Inferior parietal cortex (tissue), 1 donor: Measurements from ENCODE around the gene IDH1.
A peak's percentile ranks its signal among the peaks of the same experiment; 100 is the strongest.
"Not testable (repeated sequence)": the region's sequence is repeated elsewhere in the genome, so short reads cannot be mapped to it uniquely, and the experiment has no call there.

Experiments
- DNase-seq: peaks from one replicate; pipeline ENCODE4 v3.0.0-alpha.2; 2016; ENCODE audit errors: extremely low spot score

The IDH1 gene

DNA sequence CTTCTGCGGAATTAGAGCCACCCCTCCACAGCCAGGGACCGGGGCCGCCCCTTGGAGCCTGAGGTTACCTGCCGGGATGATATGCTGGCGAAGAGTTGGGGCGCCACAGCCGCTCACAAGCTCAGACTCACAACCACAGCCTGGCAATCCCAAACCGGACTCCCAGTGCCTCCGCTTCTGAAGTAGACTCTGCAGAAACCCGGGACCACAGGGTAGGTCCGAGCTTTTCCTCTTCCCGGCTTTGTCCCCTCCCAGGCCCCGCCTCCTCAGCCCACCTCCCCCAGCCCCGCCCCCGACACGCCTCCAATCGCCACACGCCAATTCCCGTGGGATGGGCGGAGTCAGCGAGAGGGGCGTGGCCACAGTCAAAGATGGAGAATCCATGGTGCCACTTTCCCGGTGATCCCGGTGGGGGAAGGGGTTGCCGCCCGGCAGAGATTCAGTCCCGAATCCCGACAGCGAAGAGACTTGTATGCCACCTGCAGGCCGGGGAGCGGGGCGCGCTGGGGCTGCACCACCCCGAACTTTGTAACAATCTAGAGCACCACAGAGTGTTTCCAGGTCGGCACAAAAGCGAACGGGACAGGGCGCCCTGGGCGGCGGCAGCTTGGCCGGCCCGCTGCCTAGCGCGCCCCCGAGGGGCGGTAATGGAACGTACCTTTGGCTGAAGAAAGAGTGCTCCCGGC lies at the start of gene IDH1:
TSS of gene IDH1 (minus strand) at position 201 of the 686 bp plus-strand sequence. CDS start 3,520 bp downstream, outside the sequence.
- DNase-seq = peak; percentile 96

DNA sequence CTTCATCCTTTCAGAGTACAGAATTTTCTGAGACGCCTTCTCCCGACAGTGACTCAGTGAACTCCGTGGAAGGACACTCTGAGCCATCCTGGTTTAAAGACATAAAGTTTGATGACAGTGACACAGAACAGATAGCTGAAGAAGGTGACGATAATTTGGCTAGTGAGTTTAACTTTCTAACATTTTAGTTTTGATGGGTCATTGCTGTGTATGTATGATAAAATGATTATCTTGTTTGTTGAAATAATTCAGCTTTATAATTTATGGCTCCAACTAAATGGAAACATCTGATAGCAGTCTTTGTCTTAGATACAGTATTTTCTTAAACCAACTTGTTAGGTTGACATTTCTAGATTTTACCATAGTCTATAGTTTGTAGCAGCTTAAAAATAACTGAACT lies 49.3 kb upstream of the IDH1 start:
- no peak for DNase-seq

DNA sequence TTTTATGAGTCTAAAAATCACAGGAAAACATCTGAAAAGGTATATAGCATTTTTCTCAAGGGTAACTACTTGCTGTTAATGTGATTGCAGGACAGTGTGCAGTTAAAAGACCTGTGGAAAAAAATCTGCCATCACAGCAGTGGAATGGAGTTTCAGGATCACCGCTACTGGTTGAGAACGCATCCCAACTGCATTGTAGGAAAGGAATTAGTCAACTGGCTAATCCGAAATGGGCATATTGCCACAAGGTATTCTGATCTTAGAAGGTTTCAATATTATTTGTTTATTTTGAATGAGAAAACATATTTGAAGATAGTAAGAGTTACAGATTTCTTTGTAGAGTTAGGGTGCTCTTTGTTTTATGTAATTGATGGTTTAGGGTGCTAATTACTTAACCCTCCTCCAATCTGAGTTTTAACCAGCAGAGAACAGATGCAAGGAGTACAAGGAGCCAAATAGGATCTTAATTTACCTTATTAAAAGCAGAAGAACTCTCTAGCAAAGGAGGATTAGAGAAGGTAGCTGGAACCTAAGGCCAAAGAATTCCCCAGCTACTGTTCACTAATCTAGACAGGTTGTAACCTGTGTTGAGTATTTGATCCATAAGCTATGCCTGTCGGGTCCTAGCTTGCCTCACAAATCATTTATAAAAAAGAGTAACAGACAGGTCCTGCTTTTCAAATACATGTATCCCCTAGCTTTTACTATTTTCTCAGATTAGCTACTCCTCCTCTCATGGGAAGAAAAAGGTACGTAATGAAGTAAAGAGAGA lies 46.2 kb upstream of the IDH1 start:
- DNase-seq = no peak

DNA sequence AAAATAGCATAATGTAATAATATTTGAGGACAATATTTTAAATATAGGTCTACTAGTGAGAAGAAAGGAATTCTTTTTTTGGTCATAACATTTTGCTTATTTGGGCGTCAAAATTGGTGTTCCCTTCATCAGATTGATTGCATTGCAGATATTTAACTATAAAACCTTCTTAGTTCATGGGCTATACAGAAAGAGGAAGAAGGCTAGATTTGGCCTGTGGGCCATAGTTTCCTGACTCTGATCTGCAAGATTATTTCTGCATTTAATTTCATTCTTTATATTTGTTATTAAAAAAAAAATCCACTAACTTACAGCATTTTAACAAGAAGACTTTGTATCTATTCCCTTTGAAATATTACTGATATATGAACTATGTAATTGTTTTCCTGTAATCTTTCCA lies 43.1 kb upstream of the IDH1 start:
- no peak for DNase-seq

DNA sequence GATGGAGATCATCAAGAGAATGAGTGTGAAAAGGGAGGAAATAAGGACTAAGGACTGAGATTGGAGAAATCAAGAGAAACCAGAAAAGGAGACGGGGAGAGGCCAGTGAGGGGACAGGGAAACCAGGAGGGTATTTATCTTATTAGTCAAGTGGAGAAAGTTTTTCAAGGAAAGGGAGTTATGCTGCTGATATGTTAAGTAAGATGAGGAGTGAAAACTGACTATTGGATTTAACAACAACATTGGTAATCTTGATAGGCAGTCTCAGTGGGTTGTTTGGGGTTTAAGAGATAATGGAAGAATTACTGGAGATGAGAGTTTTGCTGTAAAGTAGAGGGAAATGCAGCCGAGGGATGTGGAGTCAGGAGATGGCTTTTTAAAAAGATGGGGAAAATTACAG lies 41.7 kb upstream of the IDH1 start:
- DNase-seq = no peak

DNA sequence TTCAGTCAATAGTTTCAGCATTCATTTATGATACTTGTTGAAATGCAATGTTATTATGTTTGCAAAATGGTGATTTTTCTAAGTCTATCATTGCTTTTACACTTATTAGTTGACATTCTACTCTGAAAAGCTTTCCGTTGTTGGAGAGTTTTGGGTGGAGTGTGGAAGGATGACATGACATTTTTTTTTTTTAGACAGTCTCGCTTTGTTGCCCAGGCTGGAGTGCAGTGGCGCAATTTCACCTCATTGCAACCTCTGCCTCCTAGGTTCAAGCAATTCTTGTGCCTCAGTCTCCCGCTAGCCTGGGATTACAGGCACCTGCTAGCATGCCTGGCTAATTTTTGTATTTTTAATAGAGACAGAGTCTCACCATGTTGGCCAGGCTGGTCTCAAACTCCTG lies 41.0 kb upstream of the IDH1 start:
- DNase-seq = no peak

DNA sequence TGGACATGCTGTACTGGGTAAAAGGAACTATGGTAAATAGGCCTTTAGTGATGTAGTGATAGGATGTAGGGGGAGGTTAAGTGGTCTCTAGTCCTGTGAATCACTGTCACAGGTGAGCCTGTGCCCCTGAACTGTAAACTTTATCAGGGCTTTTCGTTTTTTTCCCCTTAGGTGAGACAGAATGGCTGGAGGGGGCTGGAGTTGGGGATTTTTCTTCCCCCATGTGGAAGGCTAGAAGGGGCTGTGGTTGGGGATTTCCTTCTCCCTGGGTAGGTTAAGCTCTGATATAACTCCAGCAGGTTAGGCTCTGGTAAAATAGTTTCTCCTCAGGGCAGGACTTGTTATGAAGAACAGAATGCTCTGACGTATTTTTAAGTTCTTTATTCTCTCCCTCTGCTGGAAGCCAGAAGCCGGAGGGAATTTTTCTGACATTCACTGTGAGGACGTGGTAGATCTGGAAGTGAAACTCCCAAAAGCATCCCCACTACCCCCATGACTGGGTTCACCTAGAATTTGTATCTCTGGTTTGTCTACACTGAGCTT lies 39.7 kb upstream of the IDH1 start:
- no peak for DNase-seq

DNA sequence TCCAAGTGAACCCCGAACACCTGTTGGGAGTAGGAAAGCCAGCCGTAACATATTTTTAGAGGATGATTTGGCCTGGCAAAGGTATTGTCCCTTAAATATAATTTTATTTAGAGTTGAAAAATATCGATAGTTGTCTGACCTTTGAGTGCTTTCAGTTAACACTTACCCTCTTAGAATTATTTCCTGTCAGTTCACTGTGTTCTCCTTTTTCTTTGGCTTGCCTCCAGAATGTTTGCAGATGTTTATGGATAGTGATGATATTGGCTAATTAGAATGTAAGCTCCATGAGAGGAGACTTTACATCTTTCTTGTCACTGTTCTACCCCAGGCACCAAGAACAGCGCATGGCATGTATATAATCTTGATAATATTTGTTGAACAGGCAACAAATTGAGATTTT lies 31.0 kb upstream of the IDH1 start:
- DNase-seq = no peak

DNA sequence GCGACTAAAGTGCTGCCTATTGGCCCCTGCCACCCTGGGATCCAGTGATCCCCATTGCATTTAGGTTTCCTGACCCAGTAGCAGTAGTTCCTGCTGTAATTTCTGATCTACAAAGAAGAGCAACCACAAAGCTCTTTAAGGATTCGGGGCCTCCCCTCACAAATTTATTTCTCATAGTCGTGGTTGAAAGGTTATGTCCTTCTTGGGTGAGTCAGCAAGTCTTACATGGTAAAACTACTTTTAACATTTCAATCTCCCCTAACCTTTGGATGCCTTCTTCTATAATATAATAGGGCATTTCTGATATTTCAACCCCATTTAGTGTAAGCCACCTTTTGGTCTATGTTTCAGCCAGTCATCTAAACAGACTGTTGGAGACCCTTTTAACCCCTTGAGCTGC lies 26.1 kb upstream of the IDH1 start:
- no peak for DNase-seq

DNA sequence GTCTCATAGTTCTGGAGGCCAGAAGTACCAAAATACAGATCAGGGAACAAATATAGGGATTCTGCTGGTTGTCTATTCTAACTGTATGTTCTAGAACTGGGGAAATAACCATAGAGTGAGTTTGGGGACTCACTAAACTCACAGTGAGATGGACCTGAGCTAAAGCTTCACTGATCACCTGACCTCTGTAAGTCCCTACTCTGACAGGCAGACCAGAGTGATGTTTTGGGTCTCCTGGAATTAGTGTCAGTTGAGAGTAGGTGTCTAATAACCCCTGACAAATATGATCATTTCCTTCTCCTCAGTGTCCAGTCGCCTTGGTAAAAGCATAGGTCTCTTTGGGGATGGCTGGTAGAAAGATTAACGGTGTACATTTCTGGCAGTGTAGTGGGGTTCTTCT lies 25.4 kb upstream of the IDH1 start:
- DNase-seq = no peak

DNA sequence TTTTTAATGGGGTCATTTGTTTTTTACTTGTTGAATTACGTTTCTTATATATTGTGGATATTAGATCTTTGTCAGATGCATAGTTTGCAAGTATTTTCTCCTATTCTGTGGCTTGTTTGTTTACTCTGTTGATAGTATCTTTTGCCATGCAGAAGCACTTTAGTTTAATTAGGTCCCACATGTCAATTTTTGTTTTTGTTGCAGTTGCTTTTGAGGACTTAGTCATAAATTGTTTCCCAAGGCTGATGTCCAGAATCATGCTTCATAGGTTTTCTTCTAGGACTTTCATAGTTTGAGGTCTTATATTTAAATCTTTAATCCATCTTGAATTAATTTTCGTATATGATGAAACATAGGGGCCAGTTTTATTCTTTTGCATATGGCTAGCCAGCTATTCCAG lies 24.4 kb upstream of the IDH1 start:
- DNase-seq = no peak

DNA sequence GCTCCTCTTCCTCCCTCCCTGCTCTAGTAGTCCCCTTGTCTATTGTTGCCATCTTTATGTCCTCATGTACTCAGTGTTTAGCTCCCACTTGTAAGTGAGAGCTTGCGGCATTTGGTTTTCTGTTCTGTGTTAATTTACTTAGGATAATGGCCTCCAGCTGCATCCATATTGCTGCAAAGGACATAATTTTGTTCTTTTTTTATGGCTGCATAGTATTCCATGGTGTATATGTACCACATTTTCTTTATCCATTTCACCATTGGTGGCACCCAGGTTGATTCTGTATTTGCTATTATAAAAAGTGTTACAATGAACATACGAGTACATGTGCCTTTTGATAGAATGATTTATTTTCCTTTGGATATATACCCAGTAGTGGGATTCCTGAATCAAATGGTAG lies 23.7 kb upstream of the IDH1 start:
- DNase-seq = no peak

DNA sequence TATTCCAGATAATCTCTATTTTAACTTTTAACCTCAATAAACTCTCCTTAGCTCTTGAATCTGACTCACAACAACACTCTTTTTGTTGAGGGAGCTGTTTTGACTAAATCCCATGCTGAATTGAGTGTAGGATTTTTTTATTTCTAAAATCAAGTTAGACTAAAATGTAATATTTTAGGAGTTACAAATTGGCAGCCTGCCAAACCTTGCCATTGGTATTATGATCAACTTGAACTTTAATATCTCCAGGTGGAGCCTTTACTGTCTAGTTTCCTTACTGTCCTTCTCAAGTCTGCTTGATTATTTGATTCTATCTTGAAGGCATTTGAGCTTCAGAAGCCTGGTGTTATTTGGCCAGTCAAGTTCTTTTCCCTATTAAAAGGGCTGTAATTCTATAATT lies 19.9 kb upstream of the IDH1 start:
- DNase-seq = no peak

DNA sequence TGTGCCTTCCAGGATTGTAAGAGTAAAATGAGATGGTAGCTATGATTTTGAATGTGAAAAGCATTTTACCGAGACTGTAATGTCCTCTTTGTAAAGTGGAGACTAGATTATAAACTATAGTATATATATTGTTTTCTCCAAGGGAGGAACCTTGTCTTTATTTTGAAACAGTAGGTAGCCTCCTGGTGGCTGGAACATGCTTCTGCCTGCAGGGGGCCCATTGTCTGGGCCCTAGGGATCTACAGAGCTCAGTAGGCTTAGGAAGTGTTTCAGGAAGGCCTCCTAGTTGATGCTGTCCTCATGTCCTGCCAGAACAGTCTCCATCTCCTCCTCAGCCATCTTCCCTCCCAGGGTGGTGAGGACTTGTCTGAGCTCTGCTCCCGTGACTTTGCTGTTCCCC lies 14.2 kb upstream of the IDH1 start:
- DNase-seq = no peak

DNA sequence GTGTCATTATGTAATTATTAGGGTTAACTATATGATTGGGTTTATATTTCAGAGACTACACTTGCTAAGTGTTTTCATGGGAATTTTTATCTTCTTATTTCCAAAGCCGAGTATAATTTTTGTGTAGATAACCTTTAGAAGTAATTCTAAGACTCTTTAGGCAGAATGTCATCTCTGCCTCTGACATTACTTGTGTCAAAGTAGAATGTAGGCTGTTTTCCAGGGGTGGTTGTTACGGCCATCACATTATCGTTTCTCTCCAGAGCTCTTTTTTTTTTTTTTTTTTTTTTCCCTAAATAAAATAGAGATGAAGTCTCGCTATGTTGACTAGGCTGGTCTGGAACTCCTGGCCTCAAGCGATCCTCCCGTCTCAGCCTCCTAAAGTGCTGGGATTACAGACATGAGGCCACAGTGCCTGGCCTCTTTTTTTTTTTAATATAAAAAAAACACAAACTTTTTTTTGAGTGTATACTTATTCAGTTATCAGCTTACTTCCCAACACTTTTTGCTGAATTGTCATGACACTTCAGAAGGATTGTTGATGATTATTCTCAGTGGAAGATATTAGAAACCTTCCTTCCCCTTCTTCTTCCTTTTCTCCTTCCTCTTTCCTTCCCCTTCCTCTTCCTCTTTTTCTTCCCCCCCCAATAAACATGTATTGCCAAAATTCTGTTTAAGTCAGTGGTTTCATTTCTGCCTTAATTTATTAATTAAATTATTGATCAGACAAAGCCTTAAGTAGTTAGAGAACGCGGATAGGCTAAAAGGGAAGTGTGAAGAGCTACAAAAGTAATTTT lies 13.5 kb upstream of the IDH1 start:
- no peak for DNase-seq

DNA sequence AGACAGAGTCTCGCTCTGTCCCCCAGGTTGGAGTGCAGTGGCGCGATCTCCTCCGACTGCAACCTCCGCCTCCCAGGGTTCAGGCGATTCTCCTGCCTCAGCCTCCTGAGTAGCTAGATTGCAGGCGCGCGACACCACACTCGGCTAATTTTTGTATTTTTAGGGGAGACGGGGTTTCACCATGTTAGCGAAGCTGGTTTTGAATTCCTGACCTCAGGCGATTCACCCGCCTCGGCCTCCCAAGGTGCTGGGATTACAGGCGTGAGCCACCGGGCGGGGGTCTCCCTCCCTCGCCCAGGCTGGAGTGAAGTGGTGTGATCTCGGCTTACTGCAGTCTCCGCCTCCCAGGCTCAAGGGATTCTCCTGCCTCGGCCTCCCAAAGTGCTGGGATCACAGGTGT lies 12.7 kb upstream of the IDH1 start:
- DNase-seq = not testable (repeated sequence)

DNA sequence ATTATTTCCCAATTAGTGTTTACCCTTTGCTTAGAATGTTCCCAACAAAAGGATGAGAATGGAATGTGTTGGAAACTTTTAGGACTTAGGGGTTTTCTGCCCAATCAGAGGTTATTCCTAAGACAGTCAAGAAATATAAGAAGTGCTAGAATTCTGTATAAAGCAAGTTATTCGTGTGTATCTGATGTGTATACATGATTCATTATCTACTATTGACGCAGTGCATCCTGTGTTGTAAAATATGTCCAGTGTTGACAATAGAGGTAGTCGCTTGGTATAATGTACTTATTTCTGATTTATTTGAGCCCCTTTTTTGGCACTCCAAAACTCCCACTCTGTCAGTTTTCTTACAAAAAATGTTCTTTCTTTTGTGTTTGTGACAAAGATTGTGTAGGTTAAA lies 12.1 kb upstream of the IDH1 start:
- DNase-seq = no peak

DNA sequence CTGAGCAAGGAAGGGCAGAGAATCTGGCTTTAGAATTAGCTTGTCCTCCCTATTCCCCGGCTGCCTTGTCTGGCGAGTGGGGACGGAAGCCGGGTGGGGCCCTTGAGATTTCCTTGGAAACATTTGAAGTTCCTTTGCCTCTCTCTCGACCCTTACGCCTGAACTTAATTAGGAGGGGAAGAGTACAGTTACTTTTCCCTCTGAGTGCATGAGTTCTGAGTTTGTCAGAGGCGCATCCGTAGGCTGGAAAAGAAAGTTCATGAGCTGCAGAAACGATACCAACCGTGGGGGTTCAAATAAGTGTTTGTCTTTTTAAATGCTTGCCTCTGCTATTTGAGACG lies 11.7 kb upstream of the IDH1 start:
- no peak for DNase-seq

DNA sequence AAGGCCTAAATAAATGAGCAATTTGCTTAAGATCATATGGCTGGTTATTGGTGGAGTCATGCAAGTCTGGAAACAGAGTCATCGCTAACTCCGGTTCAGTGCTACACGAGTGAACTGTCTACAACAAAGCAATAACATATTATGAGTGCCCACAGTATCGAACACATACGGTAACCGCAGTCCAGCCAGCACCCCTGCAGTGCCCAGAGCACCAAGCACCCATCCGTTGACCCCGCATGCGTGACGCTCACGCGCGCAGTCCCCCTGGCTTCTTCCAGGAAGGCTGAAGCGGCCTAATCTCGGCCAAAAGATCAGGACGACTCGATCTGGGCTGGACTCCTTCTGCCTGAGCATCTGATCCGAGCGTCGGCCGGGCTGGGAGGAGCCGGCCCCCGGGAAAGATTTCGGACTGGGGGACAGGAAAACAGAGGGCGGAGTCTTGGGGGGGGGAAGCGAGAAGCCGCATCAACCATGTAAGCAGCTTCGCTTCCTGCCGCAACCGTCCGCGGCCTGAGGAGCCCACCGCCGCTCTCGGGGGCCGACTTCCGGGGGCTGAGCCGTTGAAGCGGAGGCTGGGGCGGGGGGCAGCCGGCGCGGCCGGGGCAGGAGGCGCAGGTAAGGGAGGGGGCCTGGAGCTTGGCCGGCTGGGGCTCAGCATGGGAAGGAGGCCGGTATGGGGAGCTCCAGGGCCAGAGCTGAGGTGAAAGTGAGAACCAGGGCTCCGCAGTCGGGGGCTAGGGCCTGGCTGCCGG lies 11.1 kb upstream of the IDH1 start, which contains the start of gene PIKFYVE:
TSS of gene PIKFYVE (plus strand) at position 455 of the 752 bp plus-strand sequence. CDS start 5,265 bp downstream, outside the sequence.
- DNase-seq = peak; percentile 99

DNA sequence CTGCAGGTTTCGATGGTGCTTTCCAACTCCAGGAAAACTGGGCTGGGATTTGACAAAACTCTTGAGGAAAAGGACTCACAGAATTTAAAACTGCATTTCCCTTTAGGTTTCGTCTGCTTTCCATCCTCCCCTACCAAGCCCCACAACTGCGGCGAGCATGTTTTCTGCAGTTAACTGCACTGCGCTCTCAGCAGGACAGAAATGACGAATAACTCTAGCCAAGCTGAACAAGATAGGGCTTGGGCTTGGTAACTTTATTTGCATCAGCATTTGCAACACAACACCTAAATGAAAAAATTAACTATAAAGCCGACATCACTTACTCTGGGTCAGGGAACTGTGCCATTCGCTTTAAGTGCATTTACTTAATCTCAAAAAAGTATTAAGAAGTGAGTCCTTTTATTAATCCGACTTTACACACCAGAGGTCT lies 10.5 kb upstream of the IDH1 start:
- DNase-seq = no peak
